Stomach (tissue), 4 donors: ENCODE results near the gene SUMO1.

Experiments
- EP300 ChIP-seq: sonication (generic); formaldehyde crosslinking; IDR thresholded peaks from one replicate; pipeline ENCODE4 v1.6.1; 2017; ENCODE audit warnings: antibody characterized with exemption
- POLR2A ChIP-seq, 4 donors: fragments of 450-650 bp; IDR thresholded peaks; one replicate each; pipeline ENCODE4 v1.6.1; 2016; ENCODE audit warnings: antibody characterized with exemption in 4 of 4, control low read depth in 2 of 4, mild to moderate bottlenecking in 1 of 4, moderate library complexity in 1 of 4
- POLR2AphosphoS5 ChIP-seq, 3 donors: sonication (generic); formaldehyde crosslinking; IDR thresholded peaks; one replicate each; pipeline ENCODE4 v1.6.1; 2016; ENCODE audit warnings: antibody characterized with exemption in 3 of 3
- TF ChIP-seq, protein P1 (sequence below), 7 experiments: fragments of 450-650 bp in 4 of 7; fragments of 200-600 bp in 3 of 7; sonication (generic) in 3 of 7; IDR thresholded peaks; one replicate each; pipeline ENCODE4 v1.5.1; 2016 to 2019; ENCODE audit warnings: antibody characterized with exemption in 7 of 7, control low read depth in 2 of 7, mild to moderate bottlenecking in 1 of 7

DNA sequence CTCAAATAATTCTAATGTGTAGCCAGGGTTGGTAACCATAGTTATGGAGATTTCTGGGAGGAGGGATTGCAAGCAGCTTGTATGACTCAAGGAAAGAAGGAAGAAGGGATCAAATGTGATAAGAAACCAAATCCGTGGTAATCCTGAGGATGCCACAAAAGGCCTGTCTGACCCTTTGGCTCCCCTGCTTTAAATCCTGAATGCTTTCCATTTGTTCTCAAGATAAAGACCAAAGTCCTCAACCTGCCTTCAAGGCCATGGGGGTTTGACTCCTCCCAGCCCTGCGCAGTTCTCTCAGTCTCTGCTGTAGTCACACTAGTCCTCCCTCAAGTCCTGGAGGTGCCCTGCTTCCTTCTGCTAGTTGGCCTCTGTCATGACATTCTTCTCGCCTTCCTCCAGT lies 74.0 kb downstream of the SUMO1 start:
- TF ChIP-seq, protein P1, sequence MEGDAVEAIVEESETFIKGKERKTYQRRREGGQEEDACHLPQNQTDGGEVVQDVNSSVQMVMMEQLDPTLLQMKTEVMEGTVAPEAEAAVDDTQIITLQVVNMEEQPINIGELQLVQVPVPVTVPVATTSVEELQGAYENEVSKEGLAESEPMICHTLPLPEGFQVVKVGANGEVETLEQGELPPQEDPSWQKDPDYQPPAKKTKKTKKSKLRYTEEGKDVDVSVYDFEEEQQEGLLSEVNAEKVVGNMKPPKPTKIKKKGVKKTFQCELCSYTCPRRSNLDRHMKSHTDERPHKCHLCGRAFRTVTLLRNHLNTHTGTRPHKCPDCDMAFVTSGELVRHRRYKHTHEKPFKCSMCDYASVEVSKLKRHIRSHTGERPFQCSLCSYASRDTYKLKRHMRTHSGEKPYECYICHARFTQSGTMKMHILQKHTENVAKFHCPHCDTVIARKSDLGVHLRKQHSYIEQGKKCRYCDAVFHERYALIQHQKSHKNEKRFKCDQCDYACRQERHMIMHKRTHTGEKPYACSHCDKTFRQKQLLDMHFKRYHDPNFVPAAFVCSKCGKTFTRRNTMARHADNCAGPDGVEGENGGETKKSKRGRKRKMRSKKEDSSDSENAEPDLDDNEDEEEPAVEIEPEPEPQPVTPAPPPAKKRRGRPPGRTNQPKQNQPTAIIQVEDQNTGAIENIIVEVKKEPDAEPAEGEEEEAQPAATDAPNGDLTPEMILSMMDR (IDR thresholded peaks at IDR 0.05), result no peak
- TF ChIP-seq POLR2A (IDR thresholded peaks at IDR 0.05) (no peak), POLR2AphosphoS5 (IDR thresholded peaks at IDR 0.05) (no peak), EP300 (no peak)
